HG03135 (cell line): ENCODE data around the gene P4HTM.

Source experiments
- ATAC-seq: cut with Tn5 transposase; IDR thresholded peaks from one replicate; pipeline ENCODE4 v1.9.1; 2021; ENCODE audit warnings: mild to moderate bottlenecking, moderate library complexity; ENCODE audit not compliant: unreplicated experiment

Gene P4HTM

GRCh38 chr3:49022688-49023171 lies 32.7 kb downstream of the P4HTM start:
- ATAC-seq: no peak

- ATAC-seq: no peak
These were observed 33.7 kb downstream of the P4HTM start for GRCh38 chr3:49023775-49024174.

DNA sequence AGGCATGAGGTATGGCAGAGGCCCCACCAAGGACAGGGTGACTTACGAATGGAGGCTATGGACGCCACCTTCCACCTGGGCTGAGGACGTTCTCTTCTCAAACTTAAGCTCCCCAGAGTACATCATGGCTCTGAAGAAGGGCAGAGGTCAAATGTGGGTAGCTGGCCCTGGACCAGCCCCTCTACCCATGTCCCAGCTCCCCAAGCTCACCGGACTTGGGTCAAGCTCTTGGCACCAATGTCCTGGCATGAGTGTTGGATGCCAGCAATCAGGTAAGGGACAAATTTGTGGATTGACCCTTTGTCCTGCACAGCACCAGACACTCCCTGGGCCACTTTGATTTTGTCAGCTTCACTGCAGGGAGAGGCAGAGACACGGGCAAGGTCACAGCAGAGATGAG lies 34.4 kb downstream of the P4HTM start:
- no peak for ATAC-seq

GRCh38 chr3:49025005-49025792 lies 35.2 kb downstream of the P4HTM start:
- ATAC-seq: no peak

DNA sequence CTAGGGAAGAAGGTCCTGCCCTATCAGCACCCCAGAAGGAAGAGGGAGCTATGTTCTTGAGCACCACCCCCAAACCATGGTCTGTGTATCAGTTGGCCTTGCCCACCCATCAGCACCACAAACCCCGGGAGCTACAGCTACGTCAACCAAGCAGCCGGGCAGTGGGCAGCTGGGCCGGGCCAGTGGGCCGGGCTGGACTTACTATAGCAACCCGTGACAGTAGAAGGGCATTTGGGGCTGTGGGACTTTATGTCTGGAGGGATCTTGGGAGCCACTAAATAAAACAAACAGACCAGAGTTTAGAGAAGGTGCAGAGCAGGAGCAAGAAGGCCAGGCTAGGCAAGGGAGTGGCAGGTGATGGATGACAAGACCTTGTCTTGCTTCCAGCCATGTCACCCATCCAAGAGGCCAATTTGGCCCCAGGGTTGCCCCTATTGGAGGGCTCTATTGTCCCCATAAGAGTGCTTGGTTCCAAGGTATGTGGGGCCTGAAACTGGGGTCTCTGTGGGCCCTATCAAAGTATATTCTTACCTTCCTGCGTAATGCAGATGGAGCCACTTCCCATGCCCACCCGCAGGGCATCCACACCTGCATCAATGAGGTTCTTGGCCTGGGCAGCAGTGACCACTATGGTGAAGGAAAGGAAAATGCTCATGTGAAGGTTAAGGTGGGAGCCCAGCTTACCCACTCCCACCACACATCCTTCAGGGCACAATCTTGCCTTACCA lies 35.9 kb downstream of the P4HTM start:
- ATAC-seq: no peak

DNA sequence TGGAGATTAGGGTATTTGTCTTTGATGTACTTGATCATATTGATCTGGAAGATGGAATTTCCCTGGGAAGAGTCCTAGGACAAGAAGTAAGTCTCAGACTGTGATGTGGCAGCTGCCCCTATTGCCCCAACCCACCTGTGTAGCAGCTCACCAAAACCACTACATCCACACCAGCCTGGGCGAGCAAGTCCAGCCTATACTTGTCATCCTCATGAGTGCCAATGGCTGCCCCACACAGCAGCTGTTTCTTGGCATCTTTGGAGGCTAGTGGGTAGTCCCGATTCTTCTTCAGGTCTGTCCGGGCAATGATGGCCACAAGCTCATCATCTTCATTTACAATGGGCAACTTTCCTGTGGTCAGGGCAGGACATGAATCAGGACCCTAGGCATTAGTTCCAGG lies 36.5 kb downstream of the P4HTM start:
- ATAC-seq: no peak

DNA sequence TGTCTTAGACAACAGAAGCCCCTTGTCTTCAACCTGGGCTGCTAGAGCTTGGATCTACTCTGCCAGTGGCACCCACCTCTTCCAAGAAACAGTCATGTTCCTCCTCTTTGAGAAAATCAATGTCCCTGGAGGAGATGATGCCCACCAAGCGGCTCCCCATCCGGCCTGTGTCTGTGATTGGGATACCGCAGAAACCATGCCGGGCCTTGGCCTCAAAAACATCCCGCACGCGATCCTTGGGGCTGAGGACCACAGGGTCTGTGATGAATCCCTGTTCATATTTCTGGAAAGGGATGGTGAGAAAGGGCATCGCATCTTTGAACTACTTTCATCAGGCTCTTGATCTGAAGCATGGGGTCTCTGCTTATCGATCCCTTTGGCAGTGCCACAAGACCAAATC lies 37.6 kb downstream of the P4HTM start:
- no peak for ATAC-seq

DNA sequence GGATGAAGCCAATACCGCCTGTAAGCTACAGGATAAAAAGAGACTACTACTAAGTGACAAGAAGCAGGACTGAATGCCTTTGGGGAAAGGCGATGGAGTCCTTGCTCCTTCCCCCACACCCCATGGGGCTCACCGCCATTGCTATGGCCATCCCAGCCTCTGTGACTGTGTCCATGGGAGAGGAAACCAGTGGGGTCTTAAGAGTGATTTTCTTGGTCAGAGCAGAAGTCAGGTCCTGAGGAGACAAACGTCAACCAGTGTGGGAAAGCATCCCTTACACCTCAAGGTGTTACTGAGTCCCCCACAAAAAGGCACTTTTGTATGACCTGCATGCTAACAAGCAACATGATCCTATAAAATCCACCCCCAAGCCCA lies 38.2 kb downstream of the P4HTM start:
- ATAC-seq: no peak

- ATAC-seq: peak; percentile 88
These were observed 38.9 kb downstream of the P4HTM start, which contains the start of gene IMPDH2 for GRCh38 chr3:49028673-49029562. IMPDH2 (minus strand) TSS chr3:49029398; CDS start chr3:49029350, 48 bp downstream.

DNA sequence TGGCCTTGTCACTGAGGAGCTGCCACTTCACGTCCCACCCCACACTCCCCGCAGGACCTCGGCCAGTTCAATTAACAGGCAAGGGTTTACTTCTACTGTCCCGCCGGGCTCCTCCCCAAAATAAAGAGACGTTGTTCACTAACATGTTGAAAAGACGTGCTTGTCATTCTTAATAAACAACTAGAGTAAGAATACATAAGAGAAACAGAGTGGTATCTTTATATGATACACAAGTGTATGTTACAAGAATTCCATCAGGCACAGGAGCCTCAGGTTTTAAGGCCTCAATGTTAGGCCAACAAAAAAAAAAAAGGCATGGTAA lies 39.5 kb downstream of the P4HTM start:
- no peak for ATAC-seq

DNA sequence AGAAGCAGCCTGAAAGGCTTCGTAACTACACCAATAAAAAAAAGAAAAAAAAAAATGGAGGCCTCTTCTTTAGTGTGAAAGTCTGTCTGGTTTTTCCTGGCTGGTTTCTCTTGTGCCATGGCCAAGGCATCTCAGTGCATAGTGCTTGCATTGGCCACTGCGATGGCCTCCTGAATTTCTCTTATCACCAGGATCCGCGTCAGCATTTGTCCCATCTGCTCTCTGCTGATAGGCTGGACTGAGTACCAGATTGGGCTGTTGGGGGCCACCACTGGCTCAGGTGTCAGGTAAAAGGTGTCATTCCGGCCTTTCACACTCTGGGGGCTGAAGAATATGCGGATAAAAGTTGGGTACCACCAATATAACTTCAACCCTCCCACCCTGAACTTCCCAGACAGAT lies 40.3 kb downstream of the P4HTM start:
- no peak for ATAC-seq

GRCh38 chr3:49032646-49033304 lies 42.7 kb downstream of the P4HTM start:
- no peak for ATAC-seq

DNA sequence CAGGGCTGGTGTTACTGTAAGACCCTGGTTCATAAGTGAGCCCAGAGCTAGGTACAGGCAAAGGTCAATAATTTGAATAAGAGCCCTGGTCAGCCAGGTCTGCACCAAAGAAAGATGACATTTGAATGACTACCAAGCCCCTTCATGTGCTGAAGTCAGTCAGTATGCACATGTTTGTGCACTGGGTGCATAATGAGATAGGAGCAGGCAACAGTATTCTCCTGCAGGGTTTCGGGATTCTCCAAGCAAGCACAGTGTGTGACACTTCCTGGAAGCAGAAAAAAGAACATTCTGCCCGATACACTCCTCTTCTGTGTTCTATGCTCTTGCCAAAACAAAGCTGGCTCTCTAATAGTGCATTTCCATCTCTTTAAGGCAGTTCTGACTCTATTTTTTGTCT lies 44.6 kb downstream of the P4HTM start:
- ATAC-seq: no peak

GRCh38 chr3:49035281-49035680 lies 45.2 kb downstream of the P4HTM start:
- no peak for ATAC-seq

DNA sequence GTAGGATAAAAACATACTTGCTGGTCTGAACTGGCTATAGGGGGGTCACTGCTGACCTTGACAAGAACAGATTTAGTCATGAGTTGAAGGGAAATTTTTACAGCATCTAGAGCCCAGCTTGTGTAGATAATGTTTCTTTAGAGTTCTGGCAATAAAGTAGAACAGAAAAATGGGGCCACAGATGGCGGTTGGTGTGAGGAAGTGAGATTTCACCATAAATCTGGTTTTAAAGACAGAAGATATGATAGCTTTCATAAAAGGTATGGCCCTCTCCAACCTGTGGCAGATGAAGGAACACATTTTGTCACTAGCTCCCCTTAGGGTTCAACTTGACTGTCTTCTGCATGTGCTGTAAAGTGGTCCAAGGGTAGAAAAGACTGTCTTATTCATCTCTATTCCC lies 63.5 kb downstream of the P4HTM start:
- no peak for ATAC-seq

DNA sequence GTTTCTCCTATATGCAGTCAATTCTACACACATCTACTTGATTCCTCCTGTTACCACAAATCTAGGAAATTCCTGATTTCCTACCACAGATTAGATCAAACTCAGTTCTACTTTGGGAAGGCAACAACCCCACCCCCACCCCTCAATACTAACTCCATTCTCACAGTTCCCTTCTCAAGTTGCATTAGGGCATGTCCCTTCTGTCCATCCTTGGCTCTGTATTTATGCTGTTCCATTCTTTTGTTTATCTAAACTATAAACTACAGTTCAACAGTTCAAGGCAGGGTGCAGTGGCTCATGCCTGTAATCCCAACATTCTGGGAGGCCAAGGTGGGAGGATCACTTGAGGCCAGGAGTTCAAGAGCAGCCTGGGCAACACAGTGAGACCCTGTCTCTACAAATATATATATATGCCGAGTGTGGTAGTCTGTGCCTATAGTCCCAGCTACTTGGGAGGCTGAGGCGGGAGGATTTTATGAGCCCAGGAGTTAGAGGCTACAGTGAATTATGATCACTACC lies 64.4 kb downstream of the P4HTM start:
- no peak for ATAC-seq
